Stimulated activated CD8-positive, alpha-beta memory T cell treated with anti-CD3 and anti-CD28 coated beads, Interleukin-15, amount 100 ng/mL, for 1 hour (primary cell): ENCODE results near the gene RARA.

Source experiments
- DNase-seq: peaks from one replicate; pipeline ENCODE4 v3.0.0-alpha.2; 2020; ENCODE audit warnings: low read depth

RARA gene

DNA sequence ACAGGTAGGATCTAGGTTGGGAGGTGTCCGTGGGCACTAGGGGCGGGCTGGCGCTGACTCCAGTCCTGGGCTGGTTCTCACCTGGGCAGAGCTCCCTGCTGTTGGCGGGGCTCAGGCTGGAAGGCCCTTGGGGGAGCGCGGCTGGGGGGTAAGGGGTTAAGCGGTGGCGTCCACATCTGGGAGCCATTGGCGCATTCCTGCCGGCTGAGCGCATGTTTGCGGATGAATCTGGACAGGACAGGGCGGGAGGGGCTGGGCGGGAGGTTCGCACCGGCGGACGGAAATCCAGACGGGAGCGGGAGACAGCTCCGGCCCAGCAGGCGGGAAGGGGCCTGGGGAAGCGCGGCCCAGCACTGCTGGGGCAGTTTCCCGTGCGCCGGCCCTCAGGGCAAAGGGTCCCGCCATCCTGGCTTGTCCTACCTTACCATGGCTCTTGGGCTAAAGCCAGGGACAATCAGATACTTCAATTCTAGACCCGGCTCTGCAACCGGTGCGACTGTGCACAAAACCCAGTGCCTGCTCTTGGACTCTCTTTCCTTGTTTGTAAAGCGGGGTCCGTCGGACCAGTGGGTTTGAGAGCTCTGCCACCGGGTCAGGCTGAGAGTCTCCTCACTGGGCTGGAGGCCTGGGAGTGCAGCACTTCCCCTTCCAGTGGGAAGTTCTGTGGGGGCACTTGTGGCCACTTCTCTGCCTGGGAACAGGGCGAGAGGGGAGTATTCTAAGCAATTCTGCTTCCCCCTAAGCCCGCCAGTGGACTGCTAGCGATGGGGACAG, 7.8 kb downstream of the RARA start:
- no peak for DNase-seq

DNA sequence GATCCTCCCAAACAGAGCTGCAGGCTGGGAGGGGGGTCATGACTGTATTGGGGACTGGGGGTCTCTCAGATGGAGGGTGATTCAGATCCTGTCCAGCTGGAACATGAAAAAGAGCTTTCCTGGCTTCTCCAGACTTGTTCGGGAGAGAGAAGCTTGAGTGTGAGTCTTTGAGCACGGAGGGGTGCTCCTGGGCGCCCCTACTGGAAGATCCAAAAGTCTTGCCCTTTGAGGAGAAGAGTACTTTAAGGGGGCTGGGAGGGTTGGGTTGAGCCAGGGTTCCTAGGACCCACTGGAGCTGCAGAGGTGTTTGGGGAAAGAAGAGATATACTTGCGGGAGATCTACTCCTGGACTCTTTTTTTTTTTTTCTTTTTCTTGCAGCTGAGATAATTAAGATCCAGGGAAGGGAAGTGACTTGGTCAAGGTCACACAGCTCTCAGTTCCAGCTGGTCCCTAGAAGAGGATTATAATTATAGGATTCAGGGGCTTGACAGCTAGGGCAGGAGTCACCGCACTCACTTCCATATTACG, 8.4 kb downstream of the RARA start:
- DNase-seq = no peak

GRCh38 chr17:40317880-40318829, 9.2 kb downstream of the RARA start:
- peak; percentile 75 for DNase-seq

GRCh38 chr17:40318830-40319391, 9.9 kb downstream of the RARA start:
- DNase-seq = no peak

DNA sequence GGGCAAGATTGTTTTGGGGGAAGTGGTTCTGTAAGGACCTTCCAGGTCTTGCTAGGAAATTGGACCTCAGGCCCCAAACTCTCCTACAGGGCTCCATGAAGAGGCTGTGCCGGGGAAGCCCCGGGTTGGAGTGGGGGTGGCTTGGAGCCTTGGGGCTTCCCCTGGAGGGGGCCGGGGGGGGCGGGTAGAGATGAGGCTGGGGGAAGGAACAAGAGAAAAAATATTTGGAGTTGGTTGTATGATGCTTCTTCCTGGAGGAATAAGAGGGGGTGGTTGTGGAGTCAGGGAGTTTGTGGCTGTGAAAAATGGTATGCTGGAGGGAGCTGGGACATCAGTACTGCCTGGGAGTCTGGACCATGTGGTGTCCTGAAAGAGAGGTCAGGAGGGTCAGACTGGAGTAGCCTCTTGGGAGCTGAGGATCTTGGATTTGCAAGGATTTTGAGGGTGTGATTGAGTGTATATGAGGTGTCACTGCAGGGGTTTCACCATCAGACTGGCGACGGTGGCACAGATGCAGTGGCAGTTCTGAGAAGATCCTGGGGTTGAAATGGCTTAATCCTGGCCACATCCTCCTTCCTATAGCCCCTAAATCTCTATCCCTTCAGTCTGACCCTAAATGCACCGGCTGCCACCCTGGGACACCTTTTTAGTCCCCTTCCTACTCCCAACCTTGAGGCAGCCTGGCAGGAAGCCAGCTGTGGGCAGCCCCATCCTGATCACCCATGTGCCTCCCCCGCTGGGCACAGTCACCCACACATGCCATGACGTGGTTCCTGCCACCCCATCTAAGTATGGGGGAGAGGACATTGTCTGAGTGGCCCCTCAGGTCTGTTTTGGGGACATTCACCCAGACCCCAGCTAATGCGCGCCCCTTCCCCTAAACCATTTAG, 10.9 kb downstream of the RARA start:
- peak; percentile 68 for DNase-seq

GRCh38 chr17:40320756-40321523, 12.0 kb downstream of the RARA start:
- no peak for DNase-seq

DNA sequence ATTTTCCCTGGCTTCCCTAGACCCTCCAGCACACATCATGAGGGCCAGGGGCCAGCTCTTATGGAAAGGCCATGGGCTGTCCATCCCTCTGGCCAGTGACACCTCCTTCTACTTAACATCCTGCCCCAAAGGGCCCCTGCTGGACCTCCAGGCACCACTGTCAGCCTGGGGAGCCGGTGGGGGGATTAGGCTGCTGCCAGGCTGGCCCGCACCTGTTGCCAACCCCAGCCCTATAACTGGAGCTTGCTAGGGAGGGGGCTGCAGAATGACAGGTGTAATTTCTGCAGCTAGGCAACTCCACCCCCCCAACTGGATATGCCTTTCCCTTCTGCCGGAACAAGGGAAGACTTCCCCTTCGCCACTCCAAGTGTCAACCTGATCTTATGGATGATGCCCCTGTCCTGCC, 12.5 kb downstream of the RARA start:
- DNase-seq = no peak

DNA sequence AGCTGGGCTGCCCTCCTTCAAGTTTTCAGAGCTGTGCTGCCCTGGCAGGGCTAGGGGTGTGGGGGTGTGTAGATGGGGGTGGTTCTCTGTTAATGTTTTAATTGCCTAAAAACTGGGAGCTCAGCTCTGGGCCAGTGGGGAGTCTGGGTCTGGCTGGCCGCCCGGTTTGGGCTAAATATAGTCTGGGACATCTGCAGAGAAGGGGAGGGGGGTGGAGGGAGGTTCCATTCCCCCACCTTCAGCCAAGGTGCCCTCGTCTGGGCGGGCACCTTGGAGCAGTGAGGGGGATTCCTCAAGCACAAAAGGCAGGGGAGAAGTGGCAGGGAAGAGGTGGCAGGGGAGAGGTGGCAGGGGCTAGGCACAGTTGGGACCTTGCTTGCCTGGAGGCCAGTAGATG, 13.0 kb downstream of the RARA start:
- DNase-seq = no peak

GRCh38 chr17:40322358-40323315, 13.7 kb downstream of the RARA start:
- DNase-seq = peak; percentile 81

GRCh38 chr17:40323391-40324381, 14.7 kb downstream of the RARA start:
- no peak for DNase-seq

DNA sequence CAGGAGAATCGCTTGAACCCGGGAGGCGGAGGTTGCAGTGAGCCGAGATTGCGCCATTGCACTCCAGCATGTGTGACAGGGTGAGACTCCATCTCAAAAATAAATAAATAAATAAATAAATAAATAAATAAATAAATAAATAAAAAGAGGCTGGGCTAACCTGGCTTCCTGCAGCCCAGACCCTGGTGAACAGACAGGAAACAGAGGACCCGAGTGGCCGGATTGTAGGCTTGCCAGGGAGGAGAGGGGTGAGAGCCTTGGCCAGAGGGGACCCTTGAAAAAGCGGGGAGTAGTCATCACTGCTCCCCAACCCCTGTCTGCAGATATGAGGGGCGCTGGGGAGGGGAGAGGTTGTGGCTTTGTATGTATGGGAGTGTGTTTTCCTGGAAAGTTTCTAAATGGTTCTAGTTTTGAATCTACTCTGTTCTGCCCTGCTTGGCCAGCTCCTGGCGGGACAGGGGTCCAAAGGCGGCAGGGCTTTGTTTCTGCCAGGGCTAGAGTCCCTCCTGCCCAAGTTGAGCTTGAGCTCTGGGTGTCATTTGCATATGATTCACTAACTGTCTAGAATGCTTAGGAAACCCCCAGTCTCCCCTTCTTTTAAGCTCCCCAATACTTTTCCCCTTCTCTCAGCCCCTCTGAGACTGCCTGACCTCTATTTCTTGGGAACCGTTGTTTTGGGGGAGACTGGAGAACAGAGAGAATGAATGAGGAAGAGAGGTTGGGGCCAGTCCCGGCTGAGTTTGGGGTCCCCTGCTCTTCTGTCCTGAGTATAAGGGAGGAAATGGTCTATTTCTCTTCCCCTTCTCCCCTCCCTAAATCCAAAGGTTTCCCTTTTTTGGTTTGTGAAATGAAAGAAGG, 16.4 kb downstream of the RARA start:
- DNase-seq = no peak

DNA sequence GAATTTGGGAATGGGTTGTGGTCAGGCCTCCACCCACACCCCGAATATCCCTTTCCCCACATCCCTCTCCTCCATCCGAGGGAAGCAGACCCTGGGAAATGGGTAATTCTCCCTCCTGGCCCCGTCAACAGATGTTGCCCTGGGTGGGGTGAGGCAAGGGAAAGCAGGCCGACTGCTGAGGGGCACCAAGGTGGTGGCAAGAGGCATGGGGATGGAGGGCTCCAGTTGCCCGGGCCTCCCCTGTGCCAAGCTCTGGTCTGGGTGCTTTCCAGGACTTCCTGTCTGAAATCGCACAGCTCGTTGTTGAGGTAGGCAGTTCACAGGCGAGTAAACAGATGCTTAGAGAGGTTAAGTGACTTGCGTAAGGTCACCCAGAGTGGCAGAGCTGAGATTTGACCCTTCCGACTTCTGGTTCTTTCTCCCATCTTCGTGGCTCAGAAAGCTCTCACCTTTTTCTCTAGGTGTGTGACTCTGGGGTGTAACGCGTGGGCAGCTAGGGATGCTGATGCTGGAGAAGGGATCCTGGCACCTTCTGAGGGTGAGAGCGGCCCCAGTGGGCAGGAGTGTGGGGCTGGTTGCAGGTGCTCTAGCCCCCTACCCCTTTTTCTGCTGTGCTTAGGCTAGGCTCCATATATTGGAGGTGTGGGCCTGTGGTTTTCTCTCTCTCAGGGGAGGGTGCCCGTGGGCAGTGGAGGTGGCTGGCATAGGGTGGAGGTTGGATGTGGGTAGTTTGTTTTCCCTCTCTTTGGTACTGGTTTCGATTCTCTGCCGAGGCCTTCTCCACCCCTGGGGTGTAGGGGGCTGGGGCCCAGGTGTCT, 17.2 kb downstream of the RARA start:
- no peak for DNase-seq

DNA sequence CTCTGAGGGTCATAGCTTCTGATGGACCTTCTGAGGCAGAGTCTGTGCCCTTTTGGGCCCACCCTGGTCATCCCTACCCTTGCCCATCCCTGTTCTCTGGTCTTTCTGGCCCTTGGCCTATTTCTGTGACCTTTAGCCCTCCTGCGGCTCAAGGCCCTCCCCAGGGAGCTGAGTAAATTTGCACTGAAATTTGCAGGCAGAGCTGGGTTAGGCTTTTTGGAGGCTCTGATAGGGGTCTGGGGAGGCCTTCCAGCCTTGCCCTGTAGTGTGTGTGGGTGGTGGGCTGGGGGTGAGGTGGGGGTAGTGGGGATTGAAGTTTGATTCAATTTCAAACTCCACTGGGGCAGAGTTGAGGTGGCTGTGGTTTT, 17.8 kb downstream of the RARA start:
- no peak for DNase-seq

- no peak for DNase-seq
These were observed 18.3 kb downstream of the RARA start for GRCh38 chr17:40327244-40327729.

GRCh38 chr17:40327735-40328385, 18.9 kb downstream of the RARA start:
- DNase-seq = no peak

DNA sequence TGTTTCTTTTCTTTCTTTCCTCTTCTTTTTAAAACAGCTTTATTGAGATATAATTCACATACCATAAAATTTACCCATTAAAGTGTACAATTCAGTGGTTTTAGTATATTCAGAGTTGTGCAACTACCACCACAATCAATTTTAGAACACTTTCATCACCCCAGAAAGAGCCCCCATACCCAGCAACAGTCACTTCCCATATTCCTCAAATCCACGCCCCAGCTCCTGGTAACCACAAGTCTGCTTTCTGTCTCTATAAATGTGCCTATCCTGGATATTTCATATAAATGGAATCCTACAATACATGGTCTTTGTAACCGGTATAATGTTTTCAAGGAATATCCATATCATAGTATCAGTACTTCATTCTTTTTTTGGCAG, 19.4 kb downstream of the RARA start:
- DNase-seq = no peak
